GM12892 (cell line): ENCODE data around the gene PFDN5.

Source experiments
- POLR2A ChIP-seq: IDR thresholded peaks from 2 replicates; pipeline ENCODE4 v1.6.1; 2011; ENCODE audit warnings: low read depth, low read length, control low read depth
- POLR2AphosphoS5 ChIP-seq: IDR thresholded peaks from 2 replicates; pipeline ENCODE4 v1.6.1; 2011; ENCODE audit warnings: low read depth, low read length, control low read depth
- TAF1 ChIP-seq: IDR thresholded peaks from 2 replicates; pipeline ENCODE4 v1.6.1; 2011; ENCODE audit warnings: low read depth, mild to moderate bottlenecking, control low read depth, low read length, borderline replicate concordance

- TF ChIP-seq POLR2AphosphoS5 (no peak), POLR2A (no peak), TAF1 (no peak)
Observed at GRCh38 chr12:53298164-53298563, 2.8 kb downstream of the PFDN5 start.
